ENCODE measurements around the gene ZNF501. TPM values are rescaled to one million over a fixed set of nuclear protein-coding genes. Genes with fewer than 3 reads are reported as not detected.

ZNF501 gene
- total RNA-seq, 1 experiment from 2014 or later: 6.1 TPM

Other genes starting within 250 kb of the ZNF501 start
- gene ZKSCAN7, start 174.4 kb upstream of the ZNF501 start, total RNA-seq (2014; rRNA removed; shearing (Covaris generic)): 3.6 and 5.8 TPM in 2 replicates
- gene ZNF660, start 144.7 kb upstream of the ZNF501 start, total RNA-seq (2014; rRNA removed; shearing (Covaris generic)): 1.1 and 1.2 TPM in 2 replicates
- gene ZNF197, start 104.6 kb upstream of the ZNF501 start, total RNA-seq (2014; rRNA removed; shearing (Covaris generic)): 11.4 and 13.7 TPM in 2 replicates
- gene ZNF35, start 80.9 kb upstream of the ZNF501 start, total RNA-seq (2014; rRNA removed; shearing (Covaris generic)): 0.49 and 0.84 TPM in 2 replicates
- 5.3 and 6.1 TPM in 2 replicates for gene ZNF502, start 17.0 kb upstream of the ZNF501 start, total RNA-seq (2014; rRNA removed; shearing (Covaris generic))
- gene KIAA1143, start 32.0 kb downstream of the ZNF501 start, total RNA-seq (2014; rRNA removed; shearing (Covaris generic)): 29.7 and 32.0 TPM in 2 replicates
- gene KIF15, start 32.2 kb downstream of the ZNF501 start, total RNA-seq (2014; rRNA removed; shearing (Covaris generic)): 30.2 and 41.2 TPM in 2 replicates
- 11.8 and 17.0 TPM in 2 replicates for gene TMEM42, start 132.3 kb downstream of the ZNF501 start, total RNA-seq (2014; rRNA removed; shearing (Covaris generic))
- gene TGM4, start 145.0 kb downstream of the ZNF501 start, total RNA-seq (2014; rRNA removed; shearing (Covaris generic)): under 0.01 TPM in 1 of 2 replicates, not detected in the other
- 51.4 and 62.7 TPM in 2 replicates for gene ZDHHC3, start 246.5 kb downstream of the ZNF501 start, total RNA-seq (2014; rRNA removed; shearing (Covaris generic))
- 52.0 and 69.7 TPM in 2 replicates for gene EXOSC7, start 246.6 kb downstream of the ZNF501 start, total RNA-seq (2014; rRNA removed; shearing (Covaris generic))

All from RPMI7951 (cell line).